ACC112 (cell line): Measurements from ENCODE around the gene SORBS1.

Experiments
- H2AFZ ChIP-seq: fragments of 200-600 bp; sonication (generic); one replicate; pipeline ENCODE4 v1.6.0; 2017; ENCODE audit warnings: antibody characterized with exemption, low read length; ENCODE audit not compliant: unreplicated experiment
- H3K27ac ChIP-seq: fragments of 200-600 bp; sonication (generic); 2 replicates; pipeline ENCODE4 v1.5.1; 2014; ENCODE audit warnings: low read depth, mild to moderate bottlenecking, antibody characterized with exemption, low read length, moderate library complexity
- H3K27me3 ChIP-seq: fragments of 200-600 bp; sonication (generic); 2 replicates; pipeline ENCODE4 v1.6.1; 2014; ENCODE audit warnings: mild to moderate bottlenecking, antibody characterized with exemption, low read length, moderate library complexity, mixed read lengths; ENCODE audit not compliant: insufficient read depth
- H3K36me3 ChIP-seq: fragments of 200-600 bp; sonication (generic); 2 replicates; pipeline ENCODE4 v1.6.1; 2016; ENCODE audit warnings: mild to moderate bottlenecking, antibody characterized with exemption, low read length, moderate library complexity, mixed read lengths; ENCODE audit not compliant: insufficient read depth
- H3K4me1 ChIP-seq: fragments of 200-600 bp; sonication (generic); one replicate; pipeline ENCODE4 v1.6.1; 2016; ENCODE audit warnings: low read length, mixed read lengths; ENCODE audit not compliant: insufficient read depth, unreplicated experiment, control insufficient read depth
- H3K4me3 ChIP-seq: fragments of 200-600 bp; sonication (generic); 2 replicates; pipeline ENCODE4 v1.5.1; 2014; ENCODE audit warnings: mild to moderate bottlenecking, low read depth, low read length
- H3K79me2 ChIP-seq: fragments of 200-600 bp; sonication (generic); one replicate; pipeline ENCODE4 v1.6.0; 2016; ENCODE audit warnings: low read length; ENCODE audit not compliant: control insufficient read depth, unreplicated experiment, insufficient read depth

Gene SORBS1

DNA sequence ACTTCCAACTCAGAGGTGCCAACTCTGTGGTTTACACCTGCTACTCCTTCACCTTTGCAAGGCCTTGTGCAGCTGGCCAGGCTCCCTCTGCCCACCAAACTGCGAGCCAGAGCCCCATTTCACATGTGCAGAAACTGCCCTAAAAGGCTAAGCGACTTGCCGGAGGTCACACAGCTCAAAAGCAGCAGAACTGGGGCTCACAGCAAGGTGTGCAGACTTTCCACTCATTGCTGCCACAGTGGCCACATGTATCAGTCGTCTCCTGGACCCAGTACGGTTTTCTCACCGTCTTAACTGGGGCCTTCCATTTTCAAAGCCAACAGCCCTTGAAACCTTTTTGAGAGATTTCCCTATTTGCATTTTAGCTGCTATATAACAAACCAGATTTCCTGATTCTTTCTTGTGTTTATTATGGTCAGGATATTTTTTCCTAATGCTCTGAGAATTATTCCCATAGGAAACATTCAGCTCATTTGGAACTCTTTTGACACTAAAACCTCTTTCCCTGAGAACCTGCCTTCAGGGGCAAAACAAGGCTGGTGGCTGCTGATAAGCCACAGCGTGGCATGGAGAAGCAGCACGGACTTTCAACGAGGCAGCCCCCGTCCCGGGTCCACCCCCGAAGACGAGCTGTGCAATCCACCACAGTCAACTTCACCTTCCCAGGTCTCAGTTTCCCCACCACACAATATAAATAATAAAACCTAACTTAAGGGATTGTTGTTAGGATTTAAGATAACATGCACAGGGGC lies 29.9 kb downstream of the SORBS1 start:
- Histone ChIP-seq H3K4me1 (no peaks in the 10 kb centered on the region), H2AFZ (no peak overlapping the region), H3K27ac (no peak overlapping the region), H3K4me3 (no peak overlapping the region), H3K79me2 (no peaks in the 10 kb centered on the region), H3K27me3 (peaks cover 13% of the 10 kb centered on the region; the same call in 1 of the 2 replicates), H3K36me3 (no peaks in the 10 kb centered on the region)

DNA sequence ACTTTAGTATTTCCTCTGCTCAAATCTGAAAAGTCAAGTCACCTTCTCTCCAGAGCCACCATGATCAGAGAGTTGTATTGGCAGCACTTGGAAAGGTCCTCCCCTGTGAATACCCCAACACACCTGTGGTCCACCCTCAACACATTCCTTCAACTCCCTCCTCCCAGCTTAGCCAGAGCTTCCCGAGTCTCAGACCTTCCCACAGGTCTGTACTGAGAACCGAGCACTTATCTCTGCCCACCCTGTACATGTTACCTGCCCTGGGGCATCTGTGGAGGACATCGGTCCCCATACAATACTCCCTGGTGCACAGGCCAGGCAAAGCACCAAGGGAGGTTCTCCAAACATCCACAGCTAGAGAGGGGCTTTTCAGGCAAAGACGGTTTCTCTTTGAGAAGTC lies 30.6 kb downstream of the SORBS1 start:
- Histone ChIP-seq H3K27ac (no peak overlapping the region), H3K27me3 (peaks cover 20% of the 10 kb centered on the region; the same call in 1 of the 2 replicates), H2AFZ (no peak overlapping the region), H3K4me3 (no peak overlapping the region), H3K79me2 (no peaks in the 10 kb centered on the region), H3K4me1 (no peaks in the 10 kb centered on the region), H3K36me3 (no peaks in the 10 kb centered on the region)

DNA sequence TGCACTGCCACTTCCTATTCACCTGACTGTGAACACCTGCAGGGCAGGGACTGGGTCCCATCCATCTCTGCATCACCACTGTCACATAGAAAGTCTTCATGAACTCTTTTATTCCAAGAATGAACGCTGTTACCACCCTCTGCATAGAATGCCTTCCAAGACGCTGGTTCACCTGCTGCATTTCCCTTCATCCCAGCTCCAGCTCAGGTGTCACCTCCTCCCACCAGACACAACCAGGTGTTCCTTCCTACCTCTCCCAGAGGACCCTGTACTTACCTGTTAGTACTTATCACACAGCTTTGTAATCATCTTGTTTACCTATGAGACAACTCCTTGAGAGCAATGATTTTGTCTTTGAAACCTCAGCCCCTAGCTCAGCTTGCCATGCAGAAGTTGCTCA lies 31.1 kb downstream of the SORBS1 start:
- no peaks in the 10 kb centered on the region for H3K79me2 ChIP-seq
- no peaks in the 10 kb centered on the region for H3K36me3 ChIP-seq
- H3K27ac ChIP-seq = no peak overlapping the region
- no peak overlapping the region for H3K4me3 ChIP-seq
- H3K27me3 ChIP-seq = peaks cover 20% of the 10 kb centered on the region; the same call in 1 of the 2 replicates
- H2AFZ ChIP-seq = no peak overlapping the region
- no peaks in the 10 kb centered on the region for H3K4me1 ChIP-seq

DNA sequence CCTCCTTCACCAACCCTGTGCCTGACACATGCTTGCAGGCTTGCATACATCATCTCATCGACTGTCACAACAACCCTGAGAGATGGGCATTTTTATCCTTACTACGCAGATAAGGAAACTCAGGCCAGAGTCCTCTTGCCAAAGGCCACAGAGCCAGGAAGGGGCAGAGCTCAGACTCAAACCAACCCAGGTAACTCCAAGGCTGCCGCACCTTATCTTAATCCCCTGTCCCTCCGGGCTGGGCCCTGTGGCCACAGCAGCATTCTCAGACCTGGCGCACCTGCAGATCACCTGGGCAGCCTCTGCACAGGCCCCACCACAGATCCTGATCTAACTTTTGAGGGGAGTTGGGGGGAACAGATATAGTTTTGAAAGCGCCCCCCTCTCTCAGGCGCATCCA lies 35.1 kb downstream of the SORBS1 start:
- no peaks in the 10 kb centered on the region for H3K79me2 ChIP-seq

DNA sequence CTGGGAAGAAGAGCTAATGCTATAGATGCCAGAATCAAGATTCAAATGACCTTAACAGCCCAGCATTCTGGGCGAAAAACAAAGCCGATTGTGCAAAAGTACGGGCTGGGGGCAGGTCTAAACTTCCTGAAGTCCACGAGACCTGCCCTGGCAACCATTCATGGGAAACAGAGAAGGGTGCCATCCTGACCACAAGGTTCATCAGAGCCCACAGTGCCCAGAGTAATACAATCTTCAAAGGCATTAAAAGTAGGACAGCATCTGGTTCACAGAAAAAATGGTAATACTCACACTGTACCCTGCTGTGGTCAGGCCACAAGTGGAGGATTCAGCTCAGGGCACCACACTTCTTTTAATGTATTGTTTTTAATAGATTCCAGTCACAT lies 36.1 kb downstream of the SORBS1 start:
- Histone ChIP-seq H3K79me2 (no peaks in the 10 kb centered on the region), H3K4me1 (no peaks in the 10 kb centered on the region), H3K4me3 (no peak overlapping the region), H3K36me3 (no peaks in the 10 kb centered on the region), H3K27ac (no peak overlapping the region), H3K27me3 (peaks cover 32% of the 10 kb centered on the region), H2AFZ (no peak overlapping the region)

More for the DNA sequence above, 35.1 kb downstream of the SORBS1 start:
- Histone ChIP-seq H3K4me1 (no peaks in the 10 kb centered on the region), H3K4me3 (no peak overlapping the region), H3K36me3 (no peaks in the 10 kb centered on the region), H3K27me3 (peaks cover 39% of the 10 kb centered on the region), H3K27ac (no peak overlapping the region), H2AFZ (no peak overlapping the region)

DNA sequence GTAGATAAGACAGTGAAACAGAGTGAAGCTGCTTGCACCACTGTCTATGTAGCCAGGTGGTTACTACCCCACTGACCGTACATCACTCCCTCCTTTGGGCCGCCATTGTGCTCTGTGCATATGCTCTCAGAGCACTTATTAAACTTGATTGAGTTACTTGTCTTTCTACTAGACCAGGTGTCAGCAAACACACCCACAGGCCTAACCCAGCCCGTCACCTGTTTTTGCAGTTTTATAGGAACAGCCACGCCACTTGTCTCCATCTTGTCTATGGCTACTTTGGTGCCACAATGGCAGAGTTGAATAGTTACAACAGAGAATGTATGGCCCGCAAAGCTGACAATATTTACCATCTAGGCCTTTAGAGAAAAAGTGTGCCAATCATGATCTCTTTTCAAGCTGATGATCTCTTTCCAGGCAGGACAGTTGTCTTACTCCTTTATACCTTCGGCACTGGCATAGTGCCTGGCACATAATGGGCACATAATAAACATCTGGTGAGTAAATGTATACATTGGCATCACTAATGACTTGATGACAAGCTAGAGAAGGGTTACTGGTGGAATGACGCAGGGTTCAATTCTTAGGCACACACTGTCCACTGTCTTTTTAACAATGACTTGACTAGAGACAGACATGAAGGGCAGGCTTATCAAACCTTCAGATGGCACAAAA lies 36.7 kb downstream of the SORBS1 start:
- Histone ChIP-seq H3K79me2 (no peaks in the 10 kb centered on the region), H3K27ac (no peak overlapping the region), H3K36me3 (no peaks in the 10 kb centered on the region), H3K4me1 (no peaks in the 10 kb centered on the region), H2AFZ (no peak overlapping the region), H3K4me3 (no peak overlapping the region), H3K27me3 (peaks cover 30% of the 10 kb centered on the region)

DNA sequence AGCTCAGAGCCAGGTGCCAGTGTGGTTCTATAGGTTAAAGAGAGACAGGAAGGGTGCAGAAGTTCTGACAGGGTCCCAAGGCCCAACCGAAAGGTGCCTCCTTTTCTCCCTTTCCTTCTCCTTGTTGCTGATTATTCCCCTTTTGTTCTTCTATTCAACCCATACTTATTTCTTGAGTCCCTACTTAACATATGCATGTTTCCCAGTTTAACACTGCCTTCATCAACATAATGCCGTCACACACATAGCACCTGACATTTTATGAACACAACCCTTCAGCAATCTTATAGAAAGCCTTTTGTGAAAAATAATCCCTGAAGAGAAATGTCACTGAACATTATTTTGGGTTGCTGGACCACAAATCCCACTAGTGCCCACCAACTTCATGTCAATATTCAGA lies 39.1 kb downstream of the SORBS1 start:
- Histone ChIP-seq H3K36me3 (no peaks in the 10 kb centered on the region), H3K27me3 (peaks cover 30% of the 10 kb centered on the region), H3K4me1 (no peaks in the 10 kb centered on the region), H3K27ac (no peak overlapping the region), H3K79me2 (no peaks in the 10 kb centered on the region), H3K4me3 (no peak overlapping the region), H2AFZ (no peak overlapping the region)

DNA sequence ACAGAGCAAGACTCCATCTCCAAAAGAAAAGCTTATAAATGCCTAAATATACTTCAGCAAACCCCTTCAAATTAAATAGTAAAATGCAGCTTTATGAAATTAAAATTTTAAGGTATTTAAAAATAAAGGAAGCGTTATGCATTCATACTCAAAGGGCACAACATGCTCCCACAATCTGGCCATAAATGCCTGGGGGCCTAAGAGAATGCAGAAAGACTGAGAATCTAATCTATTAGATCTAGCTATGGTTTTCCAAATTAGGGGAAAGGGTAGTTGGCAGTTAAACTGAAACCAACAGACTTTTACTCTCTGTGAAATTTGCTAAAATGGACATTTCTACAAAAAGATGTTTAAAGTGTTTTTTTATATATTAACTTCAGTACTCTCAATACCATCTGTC lies 40.6 kb downstream of the SORBS1 start:
- Histone ChIP-seq H3K36me3 (no peaks in the 10 kb centered on the region), H3K4me1 (no peaks in the 10 kb centered on the region), H3K79me2 (no peaks in the 10 kb centered on the region), H3K27ac (no peak overlapping the region), H3K27me3 (peaks cover 24% of the 10 kb centered on the region), H2AFZ (no peak overlapping the region), H3K4me3 (no peak overlapping the region)

DNA sequence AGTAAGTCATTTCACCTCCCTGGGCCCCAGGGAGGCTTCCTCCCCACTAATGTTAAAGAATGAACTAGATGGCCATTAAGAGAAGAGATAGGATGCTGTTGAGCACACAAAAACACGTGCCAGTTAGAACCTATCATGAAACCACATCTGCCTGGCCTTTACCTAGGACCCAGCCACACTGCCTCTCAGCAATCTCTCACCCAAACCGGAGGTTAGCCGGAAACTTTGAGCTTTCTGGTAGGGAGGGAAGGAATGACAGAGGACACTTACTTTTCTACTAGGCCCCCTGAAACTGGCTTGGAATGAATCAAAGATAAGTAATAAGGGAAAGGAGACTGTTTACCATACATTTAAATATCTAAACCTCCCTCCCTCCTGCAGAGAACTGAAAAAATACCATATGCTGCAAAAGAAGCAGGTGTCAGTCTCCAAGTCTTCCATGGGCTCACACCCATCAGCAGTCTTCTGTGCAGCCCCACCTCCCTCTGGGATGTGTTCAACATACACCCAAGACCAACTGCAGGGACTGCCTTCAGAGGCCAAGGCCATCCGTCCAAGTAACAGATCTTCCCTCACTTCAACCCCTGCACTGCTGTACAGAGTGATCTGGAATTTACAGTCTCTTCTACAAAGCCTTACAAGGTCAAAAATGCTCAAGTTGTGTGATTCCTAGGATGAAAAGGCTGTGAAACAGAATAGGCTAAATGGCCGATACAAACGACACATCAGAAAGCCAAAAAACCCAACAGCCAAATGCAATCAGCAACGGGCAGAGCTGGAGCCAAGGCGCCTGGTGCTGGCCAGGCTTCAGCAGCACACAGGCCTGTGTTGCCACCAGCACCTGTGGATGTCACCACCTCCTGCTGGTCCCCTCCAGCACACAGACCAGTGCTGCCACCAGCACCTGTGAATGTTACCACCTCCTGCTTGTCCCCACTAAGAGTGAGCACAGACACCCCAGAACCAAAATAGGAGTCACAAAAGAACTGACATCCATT lies 42.4 kb downstream of the SORBS1 start:
- Histone ChIP-seq H3K27me3 (peaks cover 15% of the 10 kb centered on the region), H3K79me2 (no peaks in the 10 kb centered on the region), H3K27ac (no peak overlapping the region), H3K36me3 (no peaks in the 10 kb centered on the region), H3K4me3 (no peak overlapping the region), H2AFZ (no peak overlapping the region), H3K4me1 (peaks cover under 1% of the 10 kb centered on the region)
